NT2/D1 (cell line): ENCODE results near the gene DNM1L.

Experiments
- DNase-seq: peaks from one replicate; pipeline ENCODE4 v3.0.0-alpha.2; 2011; ENCODE audit warnings: low read depth, low spot score
- H3K27me3 ChIP-seq: 2 replicates; pipeline ENCODE4 v1.6.0; 2011; ENCODE audit warnings: mild to moderate bottlenecking; ENCODE audit not compliant: insufficient read length, insufficient read depth
- H3K36me3 ChIP-seq: 2 replicates; pipeline ENCODE4 v1.6.1; 2011; ENCODE audit warnings: mild to moderate bottlenecking, low read length, mixed read lengths; ENCODE audit not compliant: insufficient read depth, insufficient read length
- H3K4me1 ChIP-seq: 2 replicates; pipeline ENCODE4 v1.5.1; 2011; ENCODE audit not compliant: insufficient read depth, insufficient read length
- H3K4me3 ChIP-seq: 2 replicates; pipeline ENCODE4 v1.5.1; 2011; ENCODE audit warnings: low read depth; ENCODE audit not compliant: insufficient read length
- H3K9ac ChIP-seq: 2 replicates; pipeline ENCODE4 v1.6.0; 2011; ENCODE audit warnings: low read depth; ENCODE audit not compliant: insufficient read length
- H3K9me3 ChIP-seq: 2 replicates; pipeline ENCODE4 v1.5.1; 2011; ENCODE audit warnings: mild to moderate bottlenecking, low read length; ENCODE audit not compliant: insufficient read depth
- SUZ12 ChIP-seq: IDR thresholded peaks from 2 replicates; pipeline ENCODE4 v1.6.1; 2011; ENCODE audit not compliant: insufficient read length, insufficient read depth; ENCODE audit errors: extremely low read depth
- YY1 ChIP-seq: IDR thresholded peaks from 2 replicates; pipeline ENCODE4 v1.6.1; 2011; ENCODE audit not compliant: insufficient read length, insufficient read depth
- ZNF274 ChIP-seq: IDR thresholded peaks from 2 replicates; pipeline ENCODE4 v1.6.1; 2011; ENCODE audit warnings: mild to moderate bottlenecking, low read depth, low read length

Gene DNM1L

GRCh38 chr12:32794281-32794680, 115.2 kb downstream of the DNM1L start:
- Histone ChIP-seq H3K36me3 (peaks cover 35% of the 10 kb centered on the region), H3K9ac (no peak overlapping the region), H3K27me3 (no peaks in the 10 kb centered on the region), H3K9me3 (no peaks in the 10 kb centered on the region), H3K4me3 (no peak overlapping the region), H3K4me1 (no peaks in the 10 kb centered on the region)
- TF ChIP-seq YY1 (no peak), SUZ12 (no peak), ZNF274 (no peak)
- DNase-seq, result no peak
